Peyer's patch (tissue), 4 donors: ENCODE data around the gene KRT1. TPM values are rescaled to one million over a fixed set of nuclear protein-coding genes. Genes with fewer than 3 reads are reported as not detected.
A peak's percentile ranks its signal among the peaks of the same experiment; 100 is the strongest.

ENCODE experiments used
- DNase-seq, 3 donors: peaks; one replicate each; pipeline ENCODE4 v3.0.0-alpha.2; 2017 to 2019
- H3K27ac ChIP-seq, 4 donors: fragments of 200-600 bp; sonication (generic); one replicate each; pipeline ENCODE4 v1.5.1; 2016 to 2019
- H3K27me3 ChIP-seq, 2 donors: fragments of 200-600 bp; sonication (generic); one replicate each; pipeline ENCODE4 v1.5.1; 2019
- H3K36me3 ChIP-seq, 3 donors: fragments of 200-600 bp; sonication (generic); one replicate each; pipeline ENCODE4 v1.5.1; 2016 to 2019
- H3K4me1 ChIP-seq, 4 donors: fragments of 200-600 bp; sonication (generic); one replicate each; pipeline ENCODE4 v1.5.1; 2016 to 2019
- H3K4me3 ChIP-seq, 4 donors: fragments of 200-600 bp; sonication (generic); 1 replicate in 3 of 4; 2 replicates in 1 of 4; pipeline ENCODE4 v1.5.1; 2016 to 2019; ENCODE audit warnings: mild to moderate bottlenecking in 1 of 4
- H3K9me3 ChIP-seq, 4 donors: fragments of 200-600 bp; sonication (generic); one replicate each; pipeline ENCODE4 v1.5.1; 2016 to 2019; ENCODE audit warnings: mild to moderate bottlenecking in 1 of 4
- CTCF ChIP-seq, 6 experiments: fragments of 450-650 bp in 4 of 6; fragments of 200-600 bp in 2 of 6; sonication (generic) in 1 of 6; IDR thresholded peaks; one replicate each; pipeline ENCODE4 v1.5.1; 2017 to 2019; ENCODE audit warnings: antibody characterized with exemption in 6 of 6, mild to moderate bottlenecking in 3 of 6, moderate library complexity in 1 of 6
- POLR2A ChIP-seq, 2 donors: fragments of 450-650 bp; IDR thresholded peaks; one replicate each; pipeline ENCODE4 v1.5.1; 2017; ENCODE audit warnings: antibody characterized with exemption in 2 of 2, mild to moderate bottlenecking in 2 of 2, moderate library complexity in 2 of 2
- total RNA-seq, 4 donors: library from RNA; depleted of rRNA; stranded (reverse); fragments of >200 nt; gene quantifications; one replicate each; pipeline ENCODE4 v1.1.0, GENCODE V29; 2016

Gene KRT1
- total RNA-seq, 4 donors from 2014 or later = 0.76 to 1.7 (median 0.94) TPM; not detected in 1

- DNase-seq = no peak
- no peak for TF ChIP-seq POLR2A (IDR thresholded peaks at IDR 0.05)
- no peak for TF ChIP-seq CTCF (IDR thresholded peaks at IDR 0.05)
- Histone ChIP-seq H3K27ac (no peak overlapping the region), H3K36me3 (no peaks in the 10 kb centered on the region), H3K4me3 (no peak overlapping the region), H3K9me3 (no peaks in the 10 kb centered on the region), H3K27me3 (no peaks in the 10 kb centered on the region), H3K4me1 (peaks cover 0 to 16% (median 0%) of the 10 kb centered on the region in 4 donors)
These were observed 9.0 kb upstream of the KRT1 start for GRCh38 chr12:52689239-52689638.

GRCh38 chr12:52688481-52688880 lies 8.3 kb upstream of the KRT1 start:
- Histone ChIP-seq H3K9me3 (no peaks in the 10 kb centered on the region), H3K27ac (no peak overlapping the region), H3K36me3 (no peaks in the 10 kb centered on the region), H3K4me3 (no peak overlapping the region), H3K4me1 (peaks cover 0 to 16% (median 0%) of the 10 kb centered on the region in 4 donors), H3K27me3 (no peaks in the 10 kb centered on the region)
- TF ChIP-seq CTCF (IDR thresholded peaks at IDR 0.05) = no peak
- no peak for TF ChIP-seq POLR2A (IDR thresholded peaks at IDR 0.05)
- no peak for DNase-seq

- Histone ChIP-seq H3K27me3 (no peaks in the 10 kb centered on the region), H3K36me3 (no peaks in the 10 kb centered on the region), H3K9me3 (no peaks in the 10 kb centered on the region), H3K4me1 (peaks cover 0 to 16% (median 0%) of the 10 kb centered on the region in 4 donors), H3K4me3 (no peak overlapping the region), H3K27ac (peak overlapping the region in 1 of 4 donors; percentile 33)
- TF ChIP-seq CTCF (IDR thresholded peaks at IDR 0.05) = no peak
- TF ChIP-seq POLR2A (IDR thresholded peaks at IDR 0.05) = no peak
- peak in 2 of 3 donors; percentile 59 to 67 for DNase-seq
These were observed 7.5 kb upstream of the KRT1 start for GRCh38 chr12:52687497-52688385.

GRCh38 chr12:52686756-52687487 lies 6.7 kb upstream of the KRT1 start:
- Histone ChIP-seq H3K9me3 (no peaks in the 10 kb centered on the region), H3K36me3 (no peaks in the 10 kb centered on the region), H3K4me1 (peaks cover 0 to 16% (median 0%) of the 10 kb centered on the region in 4 donors), H3K27ac (no peak overlapping the region), H3K4me3 (no peak overlapping the region), H3K27me3 (no peaks in the 10 kb centered on the region)
- DNase-seq = no peak
- no peak for TF ChIP-seq CTCF (IDR thresholded peaks at IDR 0.05)
- no peak for TF ChIP-seq POLR2A (IDR thresholded peaks at IDR 0.05)

GRCh38 chr12:52686063-52686462 lies 5.9 kb upstream of the KRT1 start:
- peak in 2 of 3 donors; percentile 55 to 56 for DNase-seq
- H3K27ac ChIP-seq = no peak overlapping the region
- H3K4me1 ChIP-seq = peaks cover 0 to 13% (median 0%) of the 10 kb centered on the region in 4 donors
- no peaks in the 10 kb centered on the region for H3K27me3 ChIP-seq
- no peak for TF ChIP-seq POLR2A (IDR thresholded peaks at IDR 0.05)
- no peak overlapping the region for H3K4me3 ChIP-seq
- no peaks in the 10 kb centered on the region for H3K9me3 ChIP-seq
- H3K36me3 ChIP-seq = no peaks in the 10 kb centered on the region
